ENCODE data around the gene RTN4.

DNA sequence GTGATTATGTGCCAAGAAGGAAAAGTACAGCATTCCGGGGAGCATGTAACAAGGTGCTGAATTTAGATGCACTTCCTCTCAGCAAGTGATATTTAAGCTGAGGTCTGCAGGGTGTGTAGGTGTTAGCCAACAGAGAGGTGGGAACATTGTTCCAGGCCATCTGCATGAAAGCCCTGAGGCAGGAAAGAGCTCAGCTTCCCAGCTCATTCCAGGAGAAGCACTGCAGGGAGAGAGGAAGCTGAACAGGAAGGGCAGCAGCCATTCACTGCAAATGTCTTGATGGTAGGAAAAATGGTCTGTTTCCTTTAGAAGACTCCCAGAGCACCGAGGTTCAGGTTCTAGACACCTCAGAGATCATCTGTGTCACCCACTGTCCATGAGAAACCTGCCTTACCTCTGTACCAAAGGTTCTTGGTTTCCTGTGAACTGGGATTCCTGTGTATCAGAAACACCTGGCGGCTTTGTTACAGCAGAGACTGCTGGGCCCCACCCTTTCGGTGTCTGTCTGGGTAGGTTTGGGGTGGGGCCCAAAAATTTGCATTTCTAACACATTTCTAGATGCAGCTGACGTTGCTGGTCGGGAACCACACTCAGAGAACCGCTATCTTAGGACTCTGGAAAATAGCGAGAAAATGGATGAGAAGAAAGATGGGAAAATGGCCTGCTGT, 84.0 kb downstream of the RTN4 start:
- TF ChIP-seq POLR2AphosphoS5 (IDR thresholded peaks at IDR 0.05; ENCODE audit: low read depth, low read length), result no peak
- no peak for TF ChIP-seq POLR2A (IDR thresholded peaks at IDR 0.05; ENCODE audit: low read depth, low read length)

Data from GM12891 (cell line).